ENCODE measurements around the gene VIPR2.

VIPR2 gene

DNA sequence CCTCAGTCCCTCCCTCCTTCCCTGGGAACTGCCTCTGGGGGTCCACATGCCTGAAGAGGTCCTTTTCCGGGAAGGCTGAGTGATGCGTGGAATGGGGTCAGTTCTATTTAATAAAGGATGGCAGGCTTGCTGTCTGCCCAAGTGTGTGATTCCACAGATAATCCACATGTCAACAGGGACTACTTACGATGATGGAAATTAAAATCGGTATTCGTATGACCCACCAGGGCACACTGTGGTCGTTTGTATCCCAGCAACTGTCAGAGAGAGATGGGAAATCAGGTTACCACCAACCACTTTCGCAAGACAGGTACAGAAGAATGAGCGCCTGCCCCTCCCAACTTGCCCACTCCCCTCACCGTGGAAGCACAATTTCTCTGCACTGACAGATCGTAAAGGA lies 110.3 kb downstream of the VIPR2 start:
- DNase-seq, result no peak

DNA sequence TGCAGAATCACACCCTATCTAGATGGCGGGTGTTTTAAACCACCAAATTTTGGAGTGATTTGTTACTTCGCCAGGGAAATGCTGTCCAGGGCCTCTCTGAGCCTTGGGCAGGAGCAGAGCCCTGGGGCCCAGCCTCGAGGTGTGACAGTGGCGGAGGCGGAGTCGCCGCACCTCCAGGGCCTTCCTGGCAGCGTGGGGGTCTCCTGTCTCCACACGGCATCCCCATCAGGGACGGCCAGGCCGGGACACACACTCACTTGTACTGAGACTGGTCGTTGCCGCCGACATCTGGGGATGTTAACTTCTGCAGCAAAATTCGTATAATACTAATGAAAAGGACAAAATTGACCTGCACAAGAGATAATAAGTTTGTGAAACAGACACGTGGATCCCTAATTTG lies 110.7 kb downstream of the VIPR2 start:
- DNase-seq, result no peak

DNA sequence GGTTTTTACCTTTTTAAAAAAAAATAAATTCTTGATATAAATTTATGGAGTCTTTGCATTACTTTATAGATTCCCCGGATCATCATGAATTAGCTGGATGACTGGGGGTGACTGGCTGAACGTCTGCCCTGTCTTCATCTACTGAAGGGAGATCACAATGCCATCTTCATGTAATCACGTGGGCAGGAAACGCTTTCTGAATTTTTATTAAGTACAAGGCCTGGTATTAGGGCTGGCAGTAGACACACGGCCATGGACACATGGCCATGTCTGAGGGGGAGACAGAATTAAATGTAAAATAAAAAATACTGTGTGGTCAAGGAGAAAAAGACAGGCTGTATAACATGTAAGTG lies 111.2 kb downstream of the VIPR2 start:
- DNase-seq, result no peak

DNA sequence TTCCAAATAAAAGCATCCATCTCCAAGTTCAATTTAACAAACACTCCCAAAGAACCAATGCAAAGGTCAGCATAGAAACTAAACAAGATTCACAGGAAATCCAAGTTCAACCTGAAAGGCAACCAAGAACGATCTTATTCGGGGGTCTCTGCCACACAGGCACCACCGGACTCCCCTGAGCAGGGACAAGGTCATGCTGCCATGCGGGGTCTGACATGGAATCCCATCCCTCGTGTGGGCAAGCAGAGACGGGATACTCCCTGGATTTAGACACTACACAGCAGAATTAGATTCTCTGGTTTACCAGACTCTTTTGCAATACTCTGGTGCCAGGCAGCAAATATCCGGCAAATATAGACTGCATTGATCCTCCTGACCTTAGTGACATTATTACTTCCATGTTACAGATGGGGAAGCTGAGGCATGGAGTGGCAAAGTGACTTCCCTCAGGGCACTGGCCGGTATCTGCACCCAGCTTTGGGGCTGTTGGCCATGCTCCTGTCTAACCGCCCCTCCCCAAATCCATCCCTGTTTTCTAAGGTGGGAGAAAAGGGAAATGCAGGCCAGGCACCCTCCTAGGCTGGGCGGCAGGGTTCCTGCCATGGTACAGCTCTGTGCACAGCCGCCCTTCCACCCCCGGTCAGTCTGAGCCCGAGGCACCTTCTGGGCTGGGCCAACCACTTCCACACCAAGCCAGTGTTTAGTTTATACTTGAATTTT lies 111.8 kb downstream of the VIPR2 start:
- DNase-seq, result no peak

DNA sequence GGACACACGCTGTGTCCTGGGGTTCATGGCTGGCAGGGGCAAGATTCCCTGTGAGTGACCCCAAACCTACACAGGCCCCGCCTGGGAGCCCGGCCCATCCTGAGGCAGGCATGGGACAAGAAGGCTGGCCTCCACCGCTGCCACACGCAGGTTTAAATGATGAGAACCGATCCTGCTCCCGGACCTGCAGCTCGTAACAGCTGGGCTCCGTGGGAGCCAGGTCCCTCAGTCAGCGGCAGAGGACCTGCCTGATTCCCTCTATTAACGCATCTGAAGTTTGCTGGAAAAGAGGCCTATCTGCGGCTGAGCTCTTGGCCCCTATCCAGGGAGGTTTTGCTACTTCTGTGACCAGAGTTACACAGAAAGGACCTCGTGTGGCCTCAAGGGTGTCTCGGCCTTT lies 112.3 kb downstream of the VIPR2 start:
- DNase-seq, result no peak

DNA sequence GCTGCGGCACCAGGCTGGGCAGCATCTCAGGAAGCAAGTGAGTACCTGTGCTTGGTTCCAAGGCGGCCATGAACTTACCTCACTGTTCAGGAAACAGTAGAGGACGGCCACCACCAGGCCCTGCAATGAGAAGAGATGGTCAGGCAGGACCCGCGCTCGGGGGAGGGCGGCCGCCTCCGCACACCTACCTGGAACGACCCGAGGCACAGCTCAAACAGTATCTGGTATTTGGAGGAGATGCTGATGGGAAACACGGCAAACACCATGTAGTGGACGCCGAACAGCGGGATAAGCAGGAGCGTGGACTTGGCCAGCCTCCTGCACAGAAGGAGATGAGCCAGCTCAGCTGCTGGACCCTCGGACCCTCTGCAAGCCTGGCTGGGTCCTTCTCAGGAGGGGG lies 112.9 kb downstream of the VIPR2 start:
- DNase-seq, result no peak

DNA sequence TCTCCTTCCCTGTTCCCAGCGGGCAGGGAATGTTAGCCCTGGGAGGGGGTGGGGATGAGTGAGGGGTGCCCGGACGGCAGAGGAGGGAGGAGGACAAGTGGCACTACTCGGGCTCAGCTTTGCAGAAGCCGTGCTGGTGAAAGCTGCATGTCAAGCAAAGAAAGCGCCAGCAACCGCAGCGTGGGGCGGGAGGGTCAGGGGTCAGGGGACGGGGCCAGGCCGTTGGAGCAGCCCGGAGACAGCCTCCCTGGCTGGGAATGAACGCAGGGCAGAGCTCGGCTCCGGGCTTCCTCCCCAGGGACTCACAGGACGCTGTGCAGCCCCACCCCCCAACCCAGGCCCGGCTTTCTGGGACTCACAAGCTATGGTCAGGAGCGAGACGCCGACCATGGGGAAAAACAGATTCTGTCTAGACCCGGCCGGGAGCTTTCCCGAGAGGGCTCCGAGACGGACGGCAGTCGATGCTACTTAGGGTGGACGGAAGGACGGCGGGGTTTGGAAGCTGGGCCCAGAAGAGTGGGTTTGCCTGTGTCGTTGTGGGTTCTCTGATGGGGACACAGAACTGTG lies 113.4 kb downstream of the VIPR2 start:
- no peak for DNase-seq

DNA sequence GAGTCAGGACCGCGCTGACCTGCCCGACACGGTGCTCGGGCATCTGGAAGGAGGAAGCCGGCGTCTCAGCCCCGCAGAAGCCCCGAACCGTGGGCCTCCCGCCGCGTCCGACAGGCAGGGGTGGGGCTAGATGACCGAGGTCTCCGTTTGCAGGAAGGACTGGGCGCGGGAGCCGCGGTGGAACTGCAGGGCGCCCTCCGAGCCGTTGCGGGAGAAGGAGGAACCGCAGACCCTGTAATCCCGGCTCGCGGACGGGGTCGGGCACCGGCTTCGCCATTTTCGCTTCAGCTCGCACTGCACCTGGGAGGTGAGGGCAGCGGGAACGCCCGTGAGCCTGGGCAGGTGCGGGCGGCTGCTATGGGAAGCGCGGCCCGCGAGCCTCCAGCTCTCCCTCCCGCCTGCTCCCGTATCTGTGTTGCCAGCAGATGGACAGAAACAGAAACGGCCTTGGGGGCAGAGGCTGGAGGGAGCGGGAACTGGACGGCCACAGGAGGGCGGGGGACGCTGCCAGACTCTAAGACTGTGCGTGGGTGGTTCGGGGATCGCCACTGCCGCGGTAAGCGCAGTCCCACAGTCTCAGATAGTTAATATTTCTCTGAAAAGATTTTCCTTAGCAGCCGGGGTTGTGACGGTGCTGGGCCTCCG lies 114.1 kb downstream of the VIPR2 start:
- DNase-seq, result peak; percentile 8

DNA sequence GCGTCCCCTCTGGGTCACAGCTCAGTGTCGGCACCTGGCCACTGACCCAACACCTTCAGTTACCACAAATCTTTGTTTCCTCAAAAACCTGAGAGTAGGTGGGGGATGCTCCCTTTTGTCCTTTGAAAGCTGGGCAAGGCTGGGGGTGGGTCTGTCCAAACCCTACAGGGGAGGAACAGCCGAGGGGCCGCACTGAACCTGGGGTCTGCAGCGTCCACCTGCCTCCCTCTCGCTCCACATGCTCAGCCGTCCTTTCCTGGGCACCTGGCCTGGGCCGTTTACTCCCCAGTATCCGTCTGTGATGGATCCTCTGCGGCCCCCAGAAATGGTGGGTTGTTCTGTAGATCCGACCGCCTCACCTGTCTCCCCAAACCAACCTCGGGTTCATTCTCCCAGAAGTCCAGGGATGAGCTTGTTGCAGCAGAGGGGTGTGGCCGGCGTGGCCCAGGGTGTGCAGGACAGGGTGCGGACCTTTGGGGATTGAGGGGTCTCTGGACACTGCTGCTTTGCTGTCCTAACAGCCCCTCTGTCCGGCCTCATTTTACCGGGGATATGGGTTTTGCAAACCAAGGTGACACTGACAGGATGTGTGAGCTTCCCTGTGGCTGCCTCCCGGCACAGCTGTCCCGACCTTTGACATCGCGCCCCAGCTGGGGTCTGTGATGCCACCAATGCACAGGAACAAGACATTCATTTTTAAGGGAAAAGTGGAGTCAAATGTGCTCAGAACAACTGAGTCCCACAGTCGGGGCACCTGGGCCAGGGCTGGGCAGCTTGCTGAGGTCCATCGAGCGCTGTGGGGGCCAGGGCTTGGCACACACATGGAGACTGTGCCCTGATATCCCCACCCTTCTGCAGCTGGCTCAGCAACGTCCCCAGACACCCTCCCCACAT lies 115.9 kb downstream of the VIPR2 start:
- no peak for DNase-seq

DNA sequence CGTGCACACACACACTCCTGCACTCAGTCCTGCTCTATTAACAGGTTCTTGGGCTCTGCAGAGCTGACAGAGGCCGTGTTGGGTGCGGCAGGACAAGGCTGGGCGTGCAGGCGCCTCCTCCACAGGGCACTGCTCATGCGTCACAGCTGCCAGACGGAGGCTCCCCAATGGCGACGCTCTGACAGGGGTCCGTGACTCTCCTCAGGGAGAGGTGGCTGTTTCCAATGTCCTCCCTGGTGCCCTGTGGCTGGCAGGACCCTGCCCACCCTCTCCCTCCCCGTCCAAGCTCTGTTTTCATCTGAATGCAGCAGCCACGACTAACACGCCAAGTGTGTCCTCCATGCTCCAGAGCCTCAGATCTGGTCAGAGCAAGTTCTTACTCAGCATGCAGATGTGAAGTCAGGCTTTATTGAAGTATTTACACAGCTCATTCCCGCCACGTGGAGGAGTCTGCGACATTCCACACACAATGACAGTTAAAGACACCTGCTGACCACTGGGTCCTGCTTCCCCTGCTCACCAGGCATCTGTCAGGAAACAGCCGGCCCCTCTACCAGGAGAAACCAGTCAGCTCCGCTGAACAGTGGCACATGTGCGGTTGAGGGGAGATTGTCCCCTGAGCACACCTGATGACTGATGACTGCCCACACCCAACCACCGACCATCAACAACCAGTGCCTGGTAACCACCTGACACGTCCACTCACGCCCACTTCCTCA lies 116.7 kb downstream of the VIPR2 start:
- no peak for DNase-seq

DNA sequence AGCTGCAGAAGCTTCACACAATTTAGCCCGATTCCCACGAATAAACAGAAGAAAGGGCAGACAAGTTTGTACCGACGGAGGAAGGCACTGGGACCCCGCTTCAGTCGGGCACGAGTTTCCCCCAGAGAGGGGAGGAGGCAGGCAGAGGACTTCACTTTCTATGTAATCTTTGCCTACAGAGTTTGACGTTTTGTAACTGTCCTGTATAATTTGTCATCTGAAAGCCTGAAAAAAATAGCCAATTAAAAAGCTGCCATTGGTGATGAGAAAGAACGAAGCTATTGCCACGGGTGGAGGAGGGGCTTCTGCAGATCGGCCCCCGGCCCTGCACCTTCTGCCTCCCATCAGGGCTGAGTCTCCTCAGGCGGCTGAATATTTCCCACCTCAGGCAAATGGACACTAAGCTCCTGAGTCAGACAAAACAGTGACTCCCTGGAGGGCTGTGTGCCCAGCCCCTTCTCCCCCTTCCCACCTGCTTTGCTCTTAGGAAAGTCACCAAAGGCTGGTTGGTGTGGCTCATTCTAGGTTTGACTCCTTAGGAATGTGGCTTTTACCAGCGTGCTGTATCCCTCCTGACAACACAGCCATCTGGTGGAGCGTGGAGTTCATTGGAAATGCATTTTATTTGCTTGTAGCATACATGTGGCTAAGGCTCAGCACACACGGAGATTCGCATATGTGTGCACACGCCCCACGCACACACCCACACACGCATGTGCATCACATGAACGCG lies 117.4 kb downstream of the VIPR2 start:
- no peak for DNase-seq

DNA sequence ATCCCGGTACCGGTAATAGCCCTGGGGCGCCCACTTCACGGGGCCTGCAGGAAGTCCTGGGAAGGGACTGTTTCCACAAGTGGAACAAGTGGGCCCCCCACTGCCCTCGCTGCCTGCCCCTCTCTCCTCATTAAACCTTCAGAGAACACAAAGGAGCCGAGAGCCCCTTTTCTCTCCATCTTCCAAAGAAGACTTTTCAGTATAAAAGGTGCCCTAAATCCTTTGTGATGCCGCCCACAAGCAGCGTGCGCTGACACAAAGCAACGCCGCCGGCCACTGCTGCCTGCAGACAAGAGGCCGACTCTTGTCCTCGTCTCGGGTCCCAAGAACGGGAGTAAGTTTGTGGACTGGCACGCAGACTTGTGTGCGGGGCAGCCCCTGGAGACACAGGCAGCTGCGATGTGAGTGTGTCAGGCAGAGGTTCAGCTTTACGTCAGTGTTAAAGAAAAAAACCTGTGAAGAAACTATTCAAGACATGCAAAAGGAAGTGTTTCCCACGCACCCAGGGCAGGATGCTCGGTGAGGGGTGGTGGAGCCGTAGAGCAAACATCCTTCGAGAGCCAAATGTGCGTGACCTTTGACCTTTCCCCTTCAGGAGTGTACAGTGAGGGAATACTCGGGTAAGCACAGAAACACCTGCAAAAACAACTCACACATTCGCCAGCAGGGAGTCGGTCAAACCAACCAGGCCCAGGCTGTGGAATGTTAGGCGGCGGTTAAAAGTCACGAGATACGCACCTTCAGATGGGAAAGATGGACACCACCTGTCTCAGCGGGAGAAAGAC lies 118.2 kb downstream of the VIPR2 start:
- DNase-seq, result no peak

DNA sequence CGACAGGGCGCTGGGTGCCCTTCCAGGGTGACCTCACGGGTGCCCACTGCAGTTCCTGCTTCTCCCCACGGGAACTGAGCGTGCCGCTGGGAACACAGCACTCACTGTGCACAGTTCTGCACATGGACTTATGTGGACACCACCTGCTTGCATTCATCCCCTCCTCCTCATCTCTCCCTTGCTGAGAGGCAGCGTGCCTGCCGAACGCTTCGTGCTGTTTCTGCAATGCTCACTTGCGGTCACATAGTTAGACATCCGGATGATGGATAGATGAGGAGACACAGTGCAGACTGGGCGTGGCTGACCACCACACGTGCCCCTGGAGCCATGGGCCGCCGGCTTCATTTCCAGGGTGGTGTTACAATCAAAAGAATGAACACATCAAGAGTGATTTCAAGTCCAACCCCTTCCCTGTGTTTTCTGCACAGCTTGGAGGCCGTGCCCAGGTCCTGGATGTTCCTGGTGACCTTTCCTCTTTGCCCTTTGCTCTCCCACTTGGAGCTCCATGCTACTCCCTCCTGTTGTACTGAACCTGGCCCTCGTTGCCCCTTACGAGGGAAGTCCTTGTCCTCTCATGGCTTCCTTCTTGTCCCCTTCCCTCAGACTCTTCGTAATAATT lies 119.4 kb downstream of the VIPR2 start:
- no peak for DNase-seq

DNA sequence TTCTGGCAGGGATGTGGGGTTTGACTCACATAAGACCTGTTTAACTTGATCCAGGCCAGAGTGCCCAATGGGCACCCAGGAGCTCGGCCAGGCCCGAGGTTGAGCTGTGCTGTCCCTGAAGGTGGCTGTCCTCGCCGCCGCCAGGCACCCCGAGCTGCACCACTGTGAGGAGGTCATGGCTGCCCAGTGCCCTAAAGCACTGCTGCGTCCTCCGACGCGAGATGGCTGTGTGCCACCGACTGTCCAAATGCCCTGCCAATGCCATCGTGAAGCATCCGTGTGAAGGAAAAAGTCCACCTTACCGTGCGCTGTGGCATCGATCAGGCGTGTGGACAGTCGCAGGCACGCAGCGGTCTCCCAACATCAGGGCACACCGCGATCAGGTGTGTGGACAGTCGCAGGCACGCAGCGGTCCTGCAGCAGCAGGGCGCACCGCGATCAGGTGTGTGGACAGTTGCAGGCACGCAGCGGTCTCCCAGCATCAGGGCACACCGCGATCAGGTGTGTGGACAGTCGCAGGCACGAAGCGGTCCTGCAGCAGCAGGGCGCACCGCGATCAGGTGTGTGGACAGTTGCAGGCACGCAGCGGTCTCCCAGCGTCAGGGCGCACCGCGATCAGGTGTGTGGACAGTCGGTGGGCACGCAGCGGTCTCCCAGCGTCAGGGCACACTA lies 120.3 kb downstream of the VIPR2 start:
- DNase-seq, result no peak

DNA sequence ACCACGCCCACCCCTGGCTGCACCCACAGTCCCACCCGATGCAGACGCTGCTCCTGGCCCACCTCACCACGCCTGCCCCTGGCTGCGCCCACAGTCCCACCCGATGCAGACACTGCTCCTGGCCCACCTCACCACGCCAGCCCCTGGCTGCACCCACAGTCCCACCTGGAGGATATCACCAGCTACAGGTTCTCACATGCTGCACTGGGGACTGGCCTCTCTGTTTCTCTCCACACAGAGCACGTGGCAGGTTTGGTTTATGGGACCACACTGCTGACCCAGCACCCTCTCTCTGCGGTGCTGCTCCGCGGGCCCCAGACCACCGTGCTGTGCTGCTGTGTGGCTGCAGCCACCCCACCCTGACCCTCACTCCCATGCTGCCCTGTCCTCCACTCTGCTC lies 120.9 kb downstream of the VIPR2 start:
- no peak for DNase-seq

DNA sequence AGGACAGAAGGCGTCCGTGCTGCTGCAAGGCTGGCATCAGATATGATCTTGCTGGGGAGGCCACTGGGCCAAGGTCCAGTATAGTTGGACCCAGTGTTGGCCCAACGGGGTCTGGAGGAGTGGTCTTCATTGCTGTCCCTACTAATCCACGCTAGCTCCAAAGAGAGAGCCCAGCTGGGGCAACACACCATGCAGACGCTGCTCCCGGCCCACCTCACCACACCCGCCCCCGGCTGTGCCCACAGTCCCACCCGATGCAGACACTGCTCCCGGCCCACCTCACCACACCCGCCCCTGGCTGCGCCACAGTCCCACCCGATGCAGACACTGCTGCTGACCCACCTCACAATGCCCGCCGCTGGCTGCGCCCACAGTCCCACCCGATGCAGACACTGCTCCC lies 121.5 kb downstream of the VIPR2 start:
- no peak for DNase-seq

DNA sequence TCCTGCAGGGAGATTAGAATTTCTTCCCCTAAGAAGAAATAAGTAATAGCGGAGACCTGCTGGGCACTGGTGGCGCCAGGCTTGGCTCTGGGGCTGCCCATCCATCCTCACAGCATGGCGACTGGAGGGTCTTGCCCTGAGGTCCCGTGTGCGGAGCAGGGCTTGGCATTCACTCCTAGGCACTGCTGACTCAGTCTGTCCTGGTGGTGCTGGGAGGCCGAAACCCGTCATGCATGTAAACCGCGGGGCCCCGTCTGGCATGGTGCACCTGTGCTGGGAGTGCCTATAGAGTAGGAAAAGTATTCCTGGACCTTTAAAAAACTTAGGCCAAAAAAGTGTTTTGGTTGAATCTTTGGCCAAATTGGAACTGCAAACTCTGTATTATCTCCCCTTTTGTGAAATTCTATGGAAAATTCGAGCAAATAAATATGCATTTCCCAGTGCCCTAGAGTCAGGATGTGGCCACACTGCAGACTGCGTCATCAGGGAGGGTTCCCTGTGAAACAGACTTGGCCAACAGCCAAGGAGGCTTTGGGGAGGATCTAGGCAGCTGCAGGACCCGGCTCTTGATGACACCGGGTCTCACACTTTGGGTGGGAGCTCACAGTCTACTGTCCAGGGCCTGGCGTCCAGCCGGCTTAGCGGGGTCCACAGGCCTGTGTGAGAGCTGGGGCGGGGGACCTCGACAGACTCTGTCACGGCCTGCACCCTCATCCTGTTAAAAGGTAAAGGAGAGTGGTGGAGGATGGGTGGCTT lies 122.3 kb downstream of the VIPR2 start:
- DNase-seq, result no peak

DNA sequence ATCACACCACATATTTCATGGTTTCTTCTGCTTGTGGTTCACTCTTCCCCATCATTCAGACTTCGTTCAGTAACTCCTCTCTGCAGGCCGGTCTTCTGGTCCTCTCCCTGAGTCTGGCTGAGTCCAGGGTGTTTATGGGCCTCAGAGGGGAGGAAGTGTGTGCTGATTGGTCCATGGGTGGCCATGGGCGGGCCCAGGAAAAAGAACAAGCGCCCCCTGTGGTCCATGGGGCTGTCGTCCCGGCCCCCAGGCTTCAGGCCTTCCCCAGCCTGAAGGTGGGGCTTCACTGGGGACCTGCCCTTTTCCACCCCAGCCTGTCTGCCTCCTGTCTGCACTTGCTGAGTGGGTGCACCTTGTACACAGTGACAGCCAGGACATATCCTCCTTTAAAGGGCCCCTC lies 123.7 kb downstream of the VIPR2 start:
- DNase-seq, result no peak

DNA sequence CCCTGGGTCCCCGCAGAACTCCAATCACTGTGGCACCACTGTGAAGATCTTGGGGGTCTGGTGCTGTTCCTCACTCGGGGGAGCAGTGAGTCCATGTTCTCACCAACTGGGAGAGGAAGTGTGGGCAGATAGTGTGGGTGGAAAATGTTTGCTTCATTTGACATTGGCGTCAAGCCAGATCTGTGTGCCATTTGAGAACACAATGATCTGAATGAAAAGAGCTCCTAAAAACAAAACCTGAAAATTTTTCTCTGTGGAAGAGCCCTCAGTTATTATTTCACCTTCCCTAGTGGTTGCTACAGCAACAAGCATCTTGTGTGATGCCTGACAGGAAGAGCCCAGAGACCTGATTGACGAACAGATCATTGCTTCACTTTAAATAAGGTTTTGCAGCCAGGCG lies 125.6 kb downstream of the VIPR2 start:
- DNase-seq, result no peak

DNA sequence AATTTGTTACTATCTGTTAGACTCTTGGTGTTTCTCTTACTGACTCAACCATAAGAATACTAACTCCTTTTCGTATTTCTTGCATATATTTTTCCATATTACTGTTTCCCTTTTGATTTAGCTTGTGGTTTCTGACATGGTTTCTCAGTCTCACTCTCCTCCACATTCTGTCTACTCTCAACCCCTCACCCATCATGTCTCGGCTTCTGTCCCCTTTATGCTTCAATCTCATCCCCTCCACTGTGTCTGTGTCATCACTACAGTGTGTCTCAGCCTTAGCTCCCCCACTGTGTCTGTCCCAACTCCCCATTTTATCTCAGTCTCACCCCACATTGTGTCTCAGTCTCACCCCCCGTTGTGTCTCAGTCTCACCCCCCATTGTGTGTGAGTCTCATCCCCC lies 126.9 kb downstream of the VIPR2 start:
- DNase-seq, result no peak

Measured in GOT3 (cell line).